HG03045 (cell line): Measurements from ENCODE around the gene PRRX1.

ENCODE experiments used
- ATAC-seq: cut with Tn5 transposase; IDR thresholded peaks from one replicate; pipeline ENCODE4 v1.9.1; 2021; ENCODE audit warnings: mild to moderate bottlenecking, moderate library complexity; ENCODE audit not compliant: unreplicated experiment

The PRRX1 gene

GRCh38 chr1:170664093-170664827, at the start of gene PRRX1:
PRRX1 (plus strand) TSS chr1:170664131; CDS start chr1:170664219, 88 bp downstream.
- no peak for ATAC-seq

GRCh38 chr1:170617591-170618330, 46.2 kb upstream of the PRRX1 start:
- ATAC-seq, result no peak

- no peak for ATAC-seq
These were observed 45.5 kb upstream of the PRRX1 start for GRCh38 chr1:170618421-170618820.

GRCh38 chr1:170619241-170620028, 44.5 kb upstream of the PRRX1 start:
- ATAC-seq, result no peak

GRCh38 chr1:170620164-170620563, 43.8 kb upstream of the PRRX1 start:
- no peak for ATAC-seq

GRCh38 chr1:170623171-170623570, 40.8 kb upstream of the PRRX1 start:
- no peak for ATAC-seq

- ATAC-seq, result no peak
These were observed 39.8 kb upstream of the PRRX1 start for GRCh38 chr1:170624146-170624545.

GRCh38 chr1:170630977-170631376, 33.0 kb upstream of the PRRX1 start:
- no peak for ATAC-seq

GRCh38 chr1:170634293-170634692, 29.6 kb upstream of the PRRX1 start:
- no peak for ATAC-seq

- no peak for ATAC-seq
These were observed 29.0 kb upstream of the PRRX1 start for GRCh38 chr1:170634824-170635410.

GRCh38 chr1:170640581-170640980, 23.4 kb upstream of the PRRX1 start:
- no peak for ATAC-seq

GRCh38 chr1:170657275-170657853, 6.6 kb upstream of the PRRX1 start:
- ATAC-seq, result no peak

- ATAC-seq, result no peak
These were observed 4.4 kb upstream of the PRRX1 start for GRCh38 chr1:170659399-170660035.

- ATAC-seq, result no peak
These were observed 3.6 kb upstream of the PRRX1 start for GRCh38 chr1:170660281-170660713.

GRCh38 chr1:170660871-170661645, 2.9 kb upstream of the PRRX1 start:
- ATAC-seq, result no peak

- no peak for ATAC-seq
These were observed 2.1 kb upstream of the PRRX1 start for GRCh38 chr1:170661646-170662411.

- ATAC-seq, result no peak
These were observed 1.1 kb upstream of the PRRX1 start for GRCh38 chr1:170662561-170663403.
